OCI-LY3 (cell line): ENCODE results near the gene JOSD2.

Source experiments
- H2AFZ ChIP-seq: fragments of 200-600, 300-600 bp; shearing (Covaris generic); 2 replicates; pipeline ENCODE4 v1.6.0; 2014; ENCODE audit warnings: antibody characterized with exemption, low read depth, low read length
- H3K27ac ChIP-seq: fragments of 200-600, 300-600 bp; sonication (generic); 2 replicates; pipeline ENCODE4 v1.5.1; 2014; ENCODE audit warnings: mild to moderate bottlenecking, low read length, moderate library complexity, mixed read lengths
- H3K27me3 ChIP-seq: fragments of 200-600, 300-600 bp; sonication (generic); 2 replicates; pipeline ENCODE4 v1.6.1; 2014; ENCODE audit warnings: low read depth, low read length, mixed read lengths
- H3K36me3 ChIP-seq: fragments of 200-600, 300-600 bp; sonication (generic); replicated peaks from 2 replicates; pipeline ENCODE3; 2014; ENCODE audit warnings: low read depth, low read length, mixed read lengths
- H3K4me1 ChIP-seq: fragments of 300-600, 200-600 bp; sonication (generic); 2 replicates; pipeline ENCODE4 v1.6.1; 2014; ENCODE audit warnings: low read length, mixed read lengths
- H3K4me2 ChIP-seq: fragments of 200-600, 300-600 bp; sonication (generic); 2 replicates; pipeline ENCODE4 v1.6.1; 2014; ENCODE audit warnings: low read length, mixed read lengths
- H3K4me3 ChIP-seq: fragments of 300-600, 200-600 bp; sonication (generic); 2 replicates; pipeline ENCODE4 v1.5.1; 2014; ENCODE audit warnings: antibody characterized with exemption, mild to moderate bottlenecking, low read length, moderate library complexity
- H3K79me2 ChIP-seq: fragments of 300-600, 200-600 bp; shearing (Covaris generic); 2 replicates; pipeline ENCODE4 v1.6.1; 2014; ENCODE audit warnings: mild to moderate bottlenecking, low read length, mixed read lengths
- H3K9ac ChIP-seq: fragments of 300-600, 200-600 bp; shearing (Covaris generic); 2 replicates; pipeline ENCODE4 v1.6.0; 2014; ENCODE audit warnings: mild to moderate bottlenecking, low read length, moderate library complexity
- H3K9me3 ChIP-seq: fragments of 200-600, 300-600 bp; shearing (Covaris generic); 2 replicates; pipeline ENCODE4 v1.6.1; 2014; ENCODE audit warnings: low read length, mixed read lengths; ENCODE audit not compliant: insufficient read depth
- H4K20me1 ChIP-seq: fragments of 200-600, 300-600 bp; sonication (generic); 2 replicates; pipeline ENCODE4 v1.6.1; 2016; ENCODE audit warnings: low read length, mixed read lengths; ENCODE audit not compliant: insufficient read depth
- EZH2phosphoT487 ChIP-seq: fragments of 200-600 bp; shearing (Covaris generic); IDR thresholded peaks from 2 replicates; pipeline ENCODE4 v1.6.1; 2018; ENCODE audit warnings: antibody characterized with exemption, mixed run types, low read depth
- TF ChIP-seq, protein P1 (sequence below): fragments of 200-600, 300-600 bp; sonication (generic); IDR thresholded peaks from 2 replicates; pipeline ENCODE4 v1.5.1; 2014; ENCODE audit warnings: antibody characterized with exemption, low read length, low read depth

The JOSD2 gene

GRCh38 chr19:50501568-50502475 is 9.2 kb downstream of the JOSD2 start:
- Histone ChIP-seq H3K9ac (no peak overlapping the region), H3K27me3 (peaks cover 3% of the 10 kb centered on the region; the same call in 1 of the 2 replicates), H3K9me3 (no peaks in the 10 kb centered on the region), H4K20me1 (no peaks in the 10 kb centered on the region), H3K79me2 (no peaks in the 10 kb centered on the region), H2AFZ (no peak overlapping the region), H3K27ac (no peak overlapping the region), H3K36me3 (no peaks in the 10 kb centered on the region), H3K4me1 (no peaks in the 10 kb centered on the region), H3K4me3 (no peak overlapping the region), H3K4me2 (no peak overlapping the region)
- TF ChIP-seq, protein P1, sequence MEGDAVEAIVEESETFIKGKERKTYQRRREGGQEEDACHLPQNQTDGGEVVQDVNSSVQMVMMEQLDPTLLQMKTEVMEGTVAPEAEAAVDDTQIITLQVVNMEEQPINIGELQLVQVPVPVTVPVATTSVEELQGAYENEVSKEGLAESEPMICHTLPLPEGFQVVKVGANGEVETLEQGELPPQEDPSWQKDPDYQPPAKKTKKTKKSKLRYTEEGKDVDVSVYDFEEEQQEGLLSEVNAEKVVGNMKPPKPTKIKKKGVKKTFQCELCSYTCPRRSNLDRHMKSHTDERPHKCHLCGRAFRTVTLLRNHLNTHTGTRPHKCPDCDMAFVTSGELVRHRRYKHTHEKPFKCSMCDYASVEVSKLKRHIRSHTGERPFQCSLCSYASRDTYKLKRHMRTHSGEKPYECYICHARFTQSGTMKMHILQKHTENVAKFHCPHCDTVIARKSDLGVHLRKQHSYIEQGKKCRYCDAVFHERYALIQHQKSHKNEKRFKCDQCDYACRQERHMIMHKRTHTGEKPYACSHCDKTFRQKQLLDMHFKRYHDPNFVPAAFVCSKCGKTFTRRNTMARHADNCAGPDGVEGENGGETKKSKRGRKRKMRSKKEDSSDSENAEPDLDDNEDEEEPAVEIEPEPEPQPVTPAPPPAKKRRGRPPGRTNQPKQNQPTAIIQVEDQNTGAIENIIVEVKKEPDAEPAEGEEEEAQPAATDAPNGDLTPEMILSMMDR, result no peak
- no peak for TF ChIP-seq EZH2phosphoT487

- no peak overlapping the region for H3K4me3 ChIP-seq
- no peaks in the 10 kb centered on the region for H3K9me3 ChIP-seq
- no peaks in the 10 kb centered on the region for H3K79me2 ChIP-seq
- no peak overlapping the region for H3K4me2 ChIP-seq
- H3K27ac ChIP-seq, result no peak overlapping the region
- no peak for TF ChIP-seq EZH2phosphoT487
- TF ChIP-seq, protein P1, result no peak
- H3K9ac ChIP-seq, result no peak overlapping the region
- H3K4me1 ChIP-seq, result no peaks in the 10 kb centered on the region
- H3K36me3 ChIP-seq, result no peaks in the 10 kb centered on the region
- H2AFZ ChIP-seq, result no peak overlapping the region
- no peaks in the 10 kb centered on the region for H4K20me1 ChIP-seq
- peaks cover 3% of the 10 kb centered on the region; the same call in 1 of the 2 replicates for H3K27me3 ChIP-seq
Observed at GRCh38 chr19:50501186-50501567, 9.8 kb downstream of the JOSD2 start.

DNA sequence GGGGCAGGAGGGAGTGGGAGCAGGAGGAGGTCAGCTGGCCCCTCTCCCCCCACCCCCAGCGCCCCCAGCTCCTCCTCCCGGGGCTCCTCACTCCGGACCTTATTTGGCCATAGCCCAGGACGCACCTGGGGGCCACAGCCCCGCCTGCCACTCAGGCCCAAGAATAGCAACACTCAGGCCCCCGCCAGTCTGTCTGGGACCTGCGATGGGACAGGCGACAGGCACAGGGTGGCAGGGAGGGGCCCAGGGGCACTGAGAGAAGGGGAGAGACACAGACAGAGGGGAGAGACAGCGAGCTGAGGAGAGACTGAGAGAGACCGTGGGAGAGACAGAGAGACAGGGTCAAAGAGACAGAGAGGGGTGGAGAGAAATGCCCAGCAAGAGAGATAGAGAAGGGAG is 10.2 kb downstream of the JOSD2 start:
- H3K4me1 ChIP-seq, result no peaks in the 10 kb centered on the region
- peaks cover 3% of the 10 kb centered on the region; the same call in 1 of the 2 replicates for H3K27me3 ChIP-seq
- H3K79me2 ChIP-seq, result no peaks in the 10 kb centered on the region
- no peak overlapping the region for H3K27ac ChIP-seq
- H4K20me1 ChIP-seq, result no peaks in the 10 kb centered on the region
- H3K4me3 ChIP-seq, result no peak overlapping the region
- no peak overlapping the region for H2AFZ ChIP-seq
- no peak for TF ChIP-seq EZH2phosphoT487
- TF ChIP-seq, protein P1, result no peak
- H3K4me2 ChIP-seq, result no peak overlapping the region
- no peaks in the 10 kb centered on the region for H3K9me3 ChIP-seq
- no peak overlapping the region for H3K9ac ChIP-seq
- no peaks in the 10 kb centered on the region for H3K36me3 ChIP-seq

- Histone ChIP-seq H3K27me3 (peaks cover 3% of the 10 kb centered on the region; the same call in 1 of the 2 replicates), H2AFZ (no peak overlapping the region), H3K9ac (no peak overlapping the region), H3K4me1 (no peaks in the 10 kb centered on the region), H3K36me3 (no peaks in the 10 kb centered on the region), H4K20me1 (no peaks in the 10 kb centered on the region), H3K9me3 (no peaks in the 10 kb centered on the region), H3K27ac (no peak overlapping the region), H3K4me2 (no peak overlapping the region), H3K4me3 (no peak overlapping the region), H3K79me2 (no peaks in the 10 kb centered on the region)
- TF ChIP-seq, protein P1, result peak; percentile 19
- TF ChIP-seq EZH2phosphoT487, result no peak
Observed at GRCh38 chr19:50500060-50500752, 10.8 kb downstream of the JOSD2 start.
